Lower leg skin (tissue), 3 donors: ENCODE measurements around the gene CYP26A1.

Experiments
- CTCF ChIP-seq, 3 donors: fragments of 450-650 bp; IDR thresholded peaks; one replicate each; pipeline ENCODE4 v1.5.1; 2016; ENCODE audit warnings: antibody characterized with exemption in 3 of 3, mild to moderate bottlenecking in 3 of 3, moderate library complexity in 2 of 3
- POLR2A ChIP-seq, 2 donors: fragments of 450-650 bp; IDR thresholded peaks; one replicate each; pipeline ENCODE4 v1.6.1; 2016 to 2017; ENCODE audit warnings: antibody characterized with exemption in 2 of 2, mild to moderate bottlenecking in 1 of 2, moderate library complexity in 1 of 2

DNA sequence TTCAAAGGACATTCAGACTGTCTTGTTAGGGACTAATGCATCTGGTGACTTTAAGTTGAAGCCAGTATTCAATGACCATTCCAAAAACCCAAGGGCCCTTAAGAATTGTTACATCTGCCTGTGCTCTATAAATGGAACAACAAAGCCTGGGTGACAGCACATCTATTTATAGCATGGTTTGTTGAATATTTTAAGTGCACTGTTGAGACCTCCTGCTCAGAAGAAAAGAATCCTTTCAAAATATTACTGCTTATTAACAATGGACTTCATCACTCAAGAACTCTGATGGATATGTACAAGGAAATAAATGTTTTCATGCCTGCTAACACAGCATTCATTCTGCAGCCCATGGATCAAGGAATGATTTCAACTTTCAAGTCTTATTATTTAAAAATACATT is 46.2 kb upstream of the CYP26A1 start:
- no peak for TF ChIP-seq CTCF (IDR thresholded peaks at IDR 0.05)
- no peak for TF ChIP-seq POLR2A (IDR thresholded peaks at IDR 0.05)
